NCI-H2227 treated with DMSO at 0.1 percent for 48 hours (cell line): Measurements from ENCODE around the gene TSPAN15.

ENCODE experiments used
- DNase-seq: peaks from one replicate; lab custom pipeline; 2025; lab: John Stamatoyannopoulos, UW

TSPAN15 gene

DNA sequence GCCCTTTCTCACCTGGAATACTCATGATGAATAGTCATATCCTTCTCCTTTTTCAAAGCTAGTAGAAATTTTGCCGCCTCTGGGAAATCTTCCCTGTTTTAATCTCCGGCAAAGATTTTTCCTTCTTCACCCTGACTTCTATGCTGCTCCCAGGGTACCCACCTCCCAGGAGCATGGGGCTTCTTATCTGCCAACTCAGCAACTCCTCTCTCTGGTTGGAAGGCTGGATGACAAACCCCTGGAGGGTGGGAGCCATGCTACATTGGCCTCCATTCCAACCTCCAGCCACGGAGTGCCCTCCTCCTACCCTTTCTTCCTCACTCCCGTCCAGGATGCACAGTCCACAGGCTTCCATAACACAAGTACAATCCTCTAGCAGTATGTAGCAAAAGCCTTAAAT lies 102.1 kb downstream of the TSPAN15 start:
- no peak for DNase-seq

DNA sequence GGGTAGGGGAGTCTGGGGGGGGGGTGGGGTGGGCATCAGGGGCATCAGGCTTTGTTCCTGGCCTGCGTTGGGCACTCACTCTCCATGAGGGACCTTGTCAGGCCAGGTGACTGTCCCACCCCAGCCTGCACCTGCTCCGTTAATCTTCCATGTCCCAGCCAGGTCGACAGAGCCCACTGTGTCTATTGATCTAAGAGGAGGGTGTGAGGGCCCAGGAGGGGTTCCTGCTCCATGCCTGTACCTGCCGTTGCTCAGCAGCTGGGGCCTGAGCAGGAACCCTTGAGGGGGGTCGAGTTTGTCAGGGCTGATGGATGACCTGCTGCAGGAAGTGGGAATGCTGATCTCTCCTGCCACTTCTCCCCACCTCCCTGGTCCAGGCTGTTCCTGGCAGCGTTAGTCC lies 103.3 kb downstream of the TSPAN15 start:
- DNase-seq, result no peak
